ENCODE data around the gene ALG1L2.
"Not testable (repeated sequence)": the region's sequence is repeated elsewhere in the genome, so short reads cannot be mapped to it uniquely, and the experiment has no call there.

ALG1L2 gene, protein sequence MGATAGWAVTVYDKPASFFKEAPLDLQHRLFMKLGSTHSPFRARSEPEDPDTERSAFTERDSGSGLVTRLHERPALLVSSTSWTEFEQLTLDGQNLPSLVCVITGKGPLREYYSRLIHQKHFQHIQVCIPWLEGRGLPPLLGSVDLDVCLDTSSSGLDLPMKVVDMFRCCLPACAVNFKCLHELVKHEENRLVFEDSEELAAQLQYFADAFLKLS

DNA sequence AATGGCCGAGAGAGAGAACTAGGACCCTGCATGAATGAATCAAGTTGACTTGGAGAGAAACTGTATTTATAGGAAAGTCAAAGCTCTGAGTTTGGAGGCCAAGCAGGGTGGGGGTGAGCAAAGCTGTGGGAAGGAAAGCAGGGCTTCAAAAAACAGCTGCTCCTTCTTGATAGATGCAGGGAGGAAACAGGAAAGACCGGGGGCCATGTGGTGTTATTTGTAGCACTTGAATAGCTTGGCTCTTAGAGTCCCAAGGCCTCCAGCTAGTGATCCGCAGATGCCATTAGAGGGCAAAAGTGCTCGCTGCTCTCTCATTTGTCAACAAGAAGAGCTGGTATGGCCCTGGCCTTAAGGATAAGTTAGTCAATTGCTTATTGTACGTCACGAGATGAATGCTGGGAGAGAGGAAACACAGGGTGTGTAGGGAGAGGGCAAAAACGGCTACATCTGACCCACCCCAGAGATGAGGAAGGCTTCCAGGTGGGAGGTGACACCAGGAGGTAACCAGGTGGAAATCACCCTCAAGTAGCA lies at the start of gene ALG1L2:
Gene ALG1L2 (plus strand): TSS at position 481 of the 531 bp plus-strand sequence. CDS start 186 bp downstream, outside the sequence.
- DNase-seq, result no peak

DNA sequence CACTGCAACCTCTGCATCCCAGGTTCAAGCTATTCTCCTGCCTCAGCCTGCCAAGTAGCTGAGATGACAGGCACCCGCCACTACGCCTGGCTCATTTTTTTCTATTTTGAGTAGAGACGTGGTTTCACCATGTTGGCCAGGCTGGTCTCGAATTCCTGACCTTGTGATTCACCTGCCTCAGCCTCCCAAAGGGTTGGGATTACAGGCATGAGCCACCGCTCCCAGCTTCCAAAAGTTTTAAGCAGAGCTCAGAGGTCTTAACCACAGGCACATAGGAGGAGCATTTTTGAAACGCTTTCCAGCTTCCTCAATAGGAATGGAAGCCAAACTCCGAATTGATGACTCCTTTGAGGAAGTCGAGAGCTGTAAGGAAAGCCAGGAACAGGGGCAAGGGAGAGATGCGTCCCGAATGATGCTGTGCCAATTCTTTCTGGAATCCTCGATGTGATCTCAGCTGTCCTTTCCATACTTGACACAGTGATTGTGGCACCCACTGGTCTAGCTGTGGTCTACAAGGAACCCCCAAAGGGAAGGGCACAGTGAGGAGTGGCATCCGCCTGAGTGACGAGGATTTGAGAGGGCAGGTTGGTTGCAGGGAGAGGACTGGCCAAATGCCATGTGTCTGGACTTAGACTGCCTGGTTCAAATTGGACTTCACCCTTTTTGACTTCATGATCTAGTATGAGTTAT lies 44.4 kb upstream of the ALG1L2 start:
- not testable (repeated sequence) for DNase-seq

DNA sequence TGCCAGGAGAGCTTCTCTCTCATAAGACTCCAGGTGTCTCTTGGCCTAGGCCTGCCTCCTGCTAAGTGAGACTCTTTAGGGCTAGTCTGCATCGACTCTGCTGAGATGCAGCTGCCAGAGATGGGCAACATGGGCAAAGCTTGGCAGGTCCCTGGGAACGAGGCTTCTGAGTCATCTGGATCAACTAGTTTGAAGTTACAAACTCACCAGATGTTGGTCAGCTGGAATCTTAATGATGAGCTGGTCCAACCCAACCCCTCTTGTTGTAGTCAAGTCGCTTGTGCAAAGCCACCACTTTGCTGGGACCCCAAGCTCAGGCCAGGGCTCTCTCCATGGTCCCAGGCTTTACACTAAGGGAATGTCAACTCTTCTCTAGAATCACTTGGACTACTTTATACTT lies 38.9 kb upstream of the ALG1L2 start:
- DNase-seq, result not testable (repeated sequence)

DNA sequence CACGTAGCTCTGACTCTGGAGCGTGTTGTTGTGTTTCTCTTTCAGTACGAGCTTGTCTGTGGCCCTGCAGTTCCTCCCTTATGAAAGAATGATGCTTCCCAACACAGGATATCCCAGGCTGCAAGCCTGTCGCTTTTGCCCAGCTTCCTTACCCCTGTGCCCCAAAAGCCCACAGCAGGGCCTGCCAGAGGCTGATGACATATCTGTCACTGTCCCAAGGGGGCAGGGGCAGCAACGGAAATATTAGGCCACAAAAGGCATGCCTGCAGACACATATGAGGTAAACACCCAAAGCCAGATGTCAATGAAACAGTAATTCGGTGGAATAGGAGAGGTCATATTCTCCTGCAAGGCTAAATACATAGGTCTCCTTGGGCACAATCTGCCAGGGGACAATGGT lies 38.0 kb upstream of the ALG1L2 start:
- not testable (repeated sequence) for DNase-seq

DNA sequence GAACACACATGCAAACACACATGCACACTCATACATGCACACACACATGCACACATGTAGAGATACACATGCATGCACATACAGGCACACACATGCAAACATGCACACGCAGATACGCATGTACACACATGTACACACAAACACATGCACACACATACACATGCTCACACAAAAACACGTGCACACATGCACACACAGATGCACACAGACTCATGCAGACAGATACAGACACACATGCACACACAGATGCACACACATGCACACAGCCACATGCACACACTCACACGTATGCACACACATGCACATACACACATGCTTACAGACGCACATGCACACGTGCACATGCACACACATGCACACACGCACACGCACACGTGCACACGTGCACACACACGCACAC lies 37.3 kb upstream of the ALG1L2 start:
- no peak for DNase-seq

DNA sequence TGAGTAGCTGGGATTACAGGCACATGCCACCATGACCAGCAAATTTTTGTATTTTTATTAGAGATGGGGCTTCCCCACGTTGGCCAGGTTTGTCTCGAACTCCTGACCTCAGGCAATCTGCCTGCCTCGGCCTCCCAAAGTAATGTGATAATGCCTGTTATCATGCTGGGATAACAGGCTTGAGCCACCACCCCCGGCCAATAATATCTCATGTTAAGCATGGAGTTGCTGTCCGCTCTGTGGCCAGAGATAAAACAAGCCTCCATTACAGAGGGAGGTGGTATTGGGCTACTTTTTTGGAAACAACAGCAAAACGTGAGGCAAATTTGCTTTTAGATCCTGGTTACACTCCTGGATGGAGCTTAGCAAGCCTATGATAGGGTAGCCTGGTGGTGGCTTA lies 32.9 kb upstream of the ALG1L2 start:
- no peak for DNase-seq

DNA sequence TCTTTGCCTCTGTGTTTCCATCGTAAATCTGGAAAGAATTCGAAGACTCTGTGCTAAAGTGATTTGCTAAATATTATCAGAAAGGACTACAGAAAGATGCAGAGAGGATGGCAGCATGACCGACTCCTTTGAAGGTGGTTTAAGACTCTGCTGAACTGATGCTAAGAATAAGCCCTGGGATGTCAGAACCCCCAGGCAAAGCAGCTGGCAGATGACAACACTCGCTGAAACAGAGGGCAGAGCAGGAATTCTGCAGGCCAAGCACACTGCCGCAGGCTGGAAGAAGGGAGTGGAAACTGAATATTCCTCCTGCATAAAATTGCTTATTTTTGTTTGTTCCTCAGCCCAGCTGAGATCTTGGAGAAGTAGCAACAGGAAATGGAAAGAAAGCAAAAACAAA lies 29.3 kb upstream of the ALG1L2 start:
- not testable (repeated sequence) for DNase-seq

DNA sequence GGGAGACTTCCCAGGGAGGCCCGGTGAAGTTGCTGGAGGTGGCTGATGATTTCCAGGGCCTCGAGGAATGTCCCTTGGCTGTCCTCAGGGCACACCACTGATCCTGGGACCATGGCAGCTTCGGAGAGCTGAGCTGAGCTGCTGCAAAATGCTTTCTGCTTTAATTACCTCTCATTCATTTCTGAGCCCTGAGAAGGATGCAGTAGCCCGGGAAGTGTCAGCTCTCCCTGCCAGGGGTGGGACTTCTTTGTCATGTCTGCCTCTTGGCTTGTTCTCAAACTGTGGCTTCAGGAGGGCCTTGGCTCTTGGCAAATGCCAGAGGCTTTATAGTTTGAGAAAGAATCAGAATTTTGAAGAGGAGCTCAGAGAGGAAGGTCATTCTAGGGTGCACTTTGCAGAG lies 28.7 kb upstream of the ALG1L2 start:
- not testable (repeated sequence) for DNase-seq

DNA sequence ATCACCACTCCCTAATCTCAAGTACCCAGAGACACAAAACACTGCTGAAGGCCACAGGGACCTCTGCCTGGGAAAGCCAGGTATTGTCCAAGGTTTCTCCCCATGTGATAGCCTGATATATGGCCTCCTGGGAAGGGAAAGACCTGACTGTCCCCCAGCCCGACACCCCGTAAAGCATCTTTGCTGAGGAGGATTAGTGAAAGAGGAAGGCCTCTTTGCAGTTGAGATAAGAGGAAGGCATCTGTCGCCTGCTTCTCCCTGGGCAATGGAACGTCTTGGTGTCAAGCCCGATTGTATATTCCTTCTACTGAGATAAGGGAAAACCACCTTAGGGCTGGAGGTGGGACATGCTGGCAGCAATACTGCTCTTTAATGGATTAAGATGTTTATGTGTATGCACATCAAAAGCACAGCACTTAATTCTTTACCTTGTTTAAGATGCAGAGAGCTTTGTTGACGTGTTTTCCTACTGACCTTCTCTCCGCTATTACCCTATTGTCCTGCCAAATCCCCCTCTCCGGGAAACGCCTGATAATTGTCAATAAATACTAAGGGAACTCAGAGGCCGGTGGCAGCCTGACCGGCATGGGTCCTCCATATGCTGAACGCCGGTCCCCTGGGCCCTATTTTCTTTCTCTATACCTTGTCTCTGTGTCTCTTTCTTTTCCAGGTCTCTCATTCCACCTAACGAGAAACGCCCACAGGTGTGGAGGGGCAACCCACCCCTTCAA lies 23.9 kb upstream of the ALG1L2 start:
- DNase-seq, result not testable (repeated sequence)

DNA sequence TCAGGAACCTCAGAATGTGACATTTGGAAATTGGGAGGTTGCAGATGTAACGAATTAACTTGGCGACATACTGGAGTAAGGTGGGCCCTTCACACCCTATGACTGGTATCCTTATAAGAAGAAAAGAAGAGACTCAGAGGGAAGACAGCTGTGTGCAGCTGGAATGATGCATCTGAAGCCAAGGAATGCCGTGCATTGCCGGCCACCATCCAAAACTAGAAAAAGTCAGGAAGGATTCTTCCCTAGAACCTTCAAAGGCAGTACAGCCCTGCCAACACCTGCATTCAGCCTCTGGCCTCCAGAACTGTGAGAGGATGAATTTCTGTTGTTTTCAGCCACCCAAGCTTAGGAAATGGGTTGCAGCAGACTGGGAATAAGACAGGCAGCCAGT lies 23.4 kb upstream of the ALG1L2 start:
- DNase-seq, result not testable (repeated sequence)

DNA sequence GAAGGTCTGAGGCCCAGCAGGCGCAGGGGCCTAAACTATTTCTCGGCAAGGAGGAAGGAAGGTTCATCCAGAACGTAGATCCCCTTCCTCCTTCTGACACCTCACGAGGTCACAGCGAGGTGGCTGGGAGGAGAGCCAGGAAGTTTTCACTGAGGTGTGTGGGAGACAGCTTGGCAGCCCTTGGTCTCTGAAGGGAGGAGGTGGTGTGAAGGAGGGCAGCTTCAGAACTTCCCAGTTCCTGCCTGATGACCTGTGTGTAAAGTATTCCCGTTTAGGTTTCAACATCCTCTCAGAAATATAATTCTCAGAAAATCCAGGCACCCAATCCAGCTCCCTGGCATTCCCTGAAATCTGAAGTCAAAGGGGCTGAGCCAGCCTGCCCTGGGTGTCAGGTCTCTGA lies 22.9 kb upstream of the ALG1L2 start:
- DNase-seq, result not testable (repeated sequence)

DNA sequence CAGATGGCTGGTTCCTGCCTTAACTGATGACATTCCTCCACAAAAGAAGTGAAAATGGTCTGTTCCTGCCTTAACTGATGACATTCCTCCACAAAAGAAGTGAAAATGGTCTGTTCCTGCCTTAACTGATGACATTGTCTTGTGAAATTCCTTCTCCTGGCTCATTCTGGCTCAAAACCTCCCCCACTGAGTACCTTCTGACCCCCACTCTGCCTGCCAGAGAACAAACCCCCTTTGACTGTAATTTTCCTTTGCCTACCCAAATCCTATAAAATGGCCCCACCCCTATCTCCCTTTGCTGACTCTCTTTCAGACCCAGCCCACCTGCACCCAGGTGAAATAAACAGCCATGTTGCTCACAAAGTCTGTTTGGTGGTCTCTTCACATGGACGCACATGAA lies 22.5 kb upstream of the ALG1L2 start:
- not testable (repeated sequence) for DNase-seq

DNA sequence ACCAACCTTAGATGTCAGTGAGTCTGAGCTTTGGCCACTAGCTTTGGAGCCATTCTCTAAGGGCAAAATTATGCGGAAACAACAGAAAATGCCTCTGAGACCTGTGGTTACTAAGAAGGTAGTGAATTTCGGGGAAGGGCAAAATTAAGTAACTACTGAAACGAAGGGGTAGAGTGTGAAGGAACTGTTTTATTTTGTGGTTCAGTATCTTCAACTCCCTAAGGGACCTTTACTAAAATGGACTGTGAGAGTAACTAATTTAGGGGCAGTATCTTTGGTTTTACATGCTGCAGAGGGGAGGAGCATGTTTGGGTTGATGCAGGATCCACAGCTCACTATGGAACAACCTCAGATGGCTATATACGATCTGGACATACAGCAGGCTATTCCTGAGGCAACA lies 8.0 kb upstream of the ALG1L2 start:
- DNase-seq, result no peak

DNA sequence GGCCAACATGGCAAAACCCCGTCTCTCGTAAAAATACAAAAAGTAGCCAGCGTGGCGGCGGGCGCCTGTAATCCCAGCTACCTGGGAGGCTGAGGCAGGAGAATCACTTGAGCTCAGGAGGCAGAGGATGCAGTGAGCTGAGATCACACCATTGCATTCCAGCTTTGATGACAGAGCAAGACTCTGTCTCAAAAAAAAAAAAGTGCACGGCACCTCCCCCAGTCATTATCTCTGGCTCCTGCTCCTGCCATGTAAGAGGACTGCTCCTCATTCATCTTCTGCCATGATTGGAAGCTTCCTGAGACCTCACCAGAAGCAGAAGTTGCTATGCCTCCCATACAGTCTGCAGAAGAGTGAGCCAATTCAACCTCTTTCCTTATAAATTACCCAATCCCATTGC lies 4.0 kb upstream of the ALG1L2 start:
- no peak for DNase-seq

DNA sequence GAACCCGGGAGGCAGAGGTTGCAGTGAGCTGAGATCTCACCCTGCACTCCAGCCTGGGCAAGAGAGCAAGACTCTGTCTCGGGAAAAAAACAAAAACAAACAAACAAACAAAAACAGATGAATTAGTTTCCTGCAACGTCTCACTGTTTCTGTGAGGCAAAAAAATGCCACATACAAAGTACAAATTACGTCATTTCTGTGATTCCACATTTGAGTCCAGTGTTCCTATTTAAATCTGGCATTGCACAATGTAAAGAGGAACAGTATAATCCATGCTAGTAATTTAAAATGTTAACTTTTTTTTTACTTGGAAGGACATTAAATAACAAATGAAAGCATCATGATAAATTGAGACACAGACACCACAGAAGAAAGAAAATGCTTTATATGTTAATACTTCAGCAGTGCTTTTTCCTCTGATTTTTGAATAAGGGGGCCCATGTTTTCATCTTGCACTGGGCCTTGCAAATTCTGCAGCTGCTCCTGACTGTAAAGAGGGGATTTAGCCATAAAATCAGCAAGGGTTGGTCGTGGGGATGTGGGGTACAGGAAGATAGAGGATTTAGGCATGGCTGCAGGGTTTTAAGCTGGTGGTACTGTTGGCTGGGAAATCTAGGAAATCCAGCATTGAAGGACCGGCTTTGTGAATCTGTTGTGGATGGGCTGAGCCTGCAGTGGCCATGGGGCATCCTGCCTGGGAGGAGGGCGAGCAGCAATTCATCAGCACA lies 1.9 kb downstream of the ALG1L2 start:
- not testable (repeated sequence) for DNase-seq

DNA sequence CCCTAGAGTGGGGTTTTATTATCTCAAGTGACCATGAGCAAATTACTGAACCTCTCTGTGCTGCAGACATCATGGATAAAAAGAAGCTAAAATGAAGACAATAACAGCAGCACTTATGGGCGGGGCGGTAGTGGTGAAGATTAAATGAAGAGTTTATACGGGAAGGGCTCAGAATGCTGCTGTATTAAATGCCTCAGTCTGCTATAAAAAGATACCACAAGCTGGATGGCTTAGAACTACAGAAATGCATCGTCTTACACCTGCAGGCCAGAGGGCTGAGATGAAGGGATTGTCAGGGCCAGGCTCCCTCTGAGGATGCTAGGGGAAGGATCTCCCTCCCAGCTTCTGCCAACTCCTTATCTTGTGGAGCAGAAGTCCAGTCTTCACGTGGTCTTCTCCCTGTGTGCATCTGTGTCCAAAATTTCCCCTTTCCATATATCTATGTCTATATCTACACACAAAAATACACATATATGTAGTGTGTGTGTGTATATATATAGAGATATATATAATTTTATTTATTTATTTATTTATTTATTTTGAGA lies 2.9 kb downstream of the ALG1L2 start:
- DNase-seq, result no peak

DNA sequence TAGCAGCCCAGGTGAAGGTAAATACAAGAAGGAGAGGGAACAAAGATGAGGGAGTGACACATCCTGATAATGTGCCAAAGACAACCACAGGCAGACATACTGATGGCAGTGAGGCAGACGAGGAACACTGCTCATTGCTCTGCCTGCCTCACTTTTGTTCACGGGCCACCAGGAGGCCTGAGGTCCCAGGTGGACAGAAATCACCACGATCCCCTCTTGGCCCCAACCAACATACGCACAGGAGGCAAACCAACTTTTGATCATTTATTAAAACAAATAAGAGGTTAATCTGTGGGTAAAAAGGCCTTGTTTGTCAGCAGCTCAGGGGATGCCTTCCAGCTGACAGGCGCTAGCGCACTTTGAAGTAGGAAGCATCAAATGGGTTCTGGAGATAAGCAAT lies 4.2 kb downstream of the ALG1L2 start:
- DNase-seq, result no peak

DNA sequence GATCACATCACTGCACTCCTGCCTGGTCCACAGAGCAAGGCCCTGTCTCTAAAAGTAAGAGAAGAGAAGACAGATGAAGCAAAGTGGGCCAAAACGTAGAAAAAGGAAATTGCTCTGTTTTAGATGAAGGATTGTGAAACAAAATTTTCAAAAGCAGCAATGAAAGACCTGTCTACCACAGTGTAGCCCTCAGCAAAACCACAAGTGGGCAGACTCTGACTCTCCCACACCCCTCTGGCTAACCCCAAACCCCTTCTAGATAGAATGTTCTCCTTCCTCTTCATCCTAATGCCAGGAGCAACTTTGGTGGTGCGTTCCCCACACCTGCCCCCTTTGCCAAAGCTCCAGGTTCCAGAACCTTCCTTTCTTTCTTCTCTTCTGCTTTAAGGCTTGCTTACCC lies 5.0 kb downstream of the ALG1L2 start:
- not testable (repeated sequence) for DNase-seq

DNA sequence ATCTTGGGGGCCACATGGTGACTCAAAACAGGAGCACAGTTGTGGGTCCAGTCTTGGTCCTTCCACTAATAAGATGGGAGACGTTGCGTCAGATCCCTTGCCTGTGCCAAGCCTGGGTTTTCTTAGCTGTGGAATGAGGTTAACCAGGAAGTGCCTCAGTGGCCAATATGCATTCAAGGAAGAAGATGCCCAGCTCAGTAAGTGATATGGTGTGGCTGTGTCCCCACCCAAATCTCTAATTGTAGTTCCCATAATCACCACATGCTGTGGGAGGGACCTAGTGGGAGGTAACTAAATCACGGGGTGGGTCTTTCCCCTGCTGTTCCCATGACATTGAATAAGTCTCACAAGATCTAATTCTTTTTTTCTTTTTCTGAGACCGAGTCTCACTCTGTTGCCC lies 6.4 kb downstream of the ALG1L2 start:
- no peak for DNase-seq

DNA sequence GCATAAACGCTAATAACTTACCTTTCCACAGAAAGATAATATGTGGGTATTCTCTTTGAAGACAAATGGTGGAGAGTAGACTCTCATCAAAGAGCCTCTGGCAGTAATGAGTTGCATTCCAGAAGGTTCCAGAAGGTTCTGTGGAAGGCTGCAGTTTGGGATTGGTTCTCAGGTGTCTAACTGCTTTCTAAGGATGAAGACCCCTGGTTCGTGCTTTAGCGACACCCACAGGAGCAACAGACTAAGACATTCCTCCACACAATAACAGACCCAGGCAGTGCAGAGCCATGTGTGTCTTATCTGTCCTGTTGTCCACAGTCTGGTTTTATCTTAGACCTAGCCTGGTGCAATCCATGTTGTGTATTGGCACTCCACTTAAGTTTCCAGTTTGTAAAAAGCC lies 9.1 kb downstream of the ALG1L2 start:
- not testable (repeated sequence) for DNase-seq

DNA sequence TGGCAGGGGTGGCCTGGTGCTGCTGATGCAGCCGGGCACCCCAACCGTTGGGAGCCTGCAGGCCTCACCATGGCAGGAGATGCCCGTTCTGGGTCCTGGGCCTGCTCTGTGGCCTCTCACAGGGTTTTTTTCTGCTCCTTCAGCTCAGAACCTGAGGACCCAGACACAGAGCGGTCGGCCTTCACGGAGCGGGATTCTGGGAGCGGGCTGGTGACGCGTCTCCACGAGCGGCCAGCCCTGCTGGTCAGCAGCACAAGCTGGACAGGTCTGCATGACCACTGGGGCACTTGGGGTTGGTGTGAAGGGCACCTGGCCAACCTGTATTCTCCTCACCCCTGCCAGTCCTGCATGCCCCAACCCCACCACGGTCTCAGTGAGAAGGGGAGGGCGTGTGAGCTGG lies 10.3 kb downstream of the ALG1L2 start:
- no peak for DNase-seq

DNA sequence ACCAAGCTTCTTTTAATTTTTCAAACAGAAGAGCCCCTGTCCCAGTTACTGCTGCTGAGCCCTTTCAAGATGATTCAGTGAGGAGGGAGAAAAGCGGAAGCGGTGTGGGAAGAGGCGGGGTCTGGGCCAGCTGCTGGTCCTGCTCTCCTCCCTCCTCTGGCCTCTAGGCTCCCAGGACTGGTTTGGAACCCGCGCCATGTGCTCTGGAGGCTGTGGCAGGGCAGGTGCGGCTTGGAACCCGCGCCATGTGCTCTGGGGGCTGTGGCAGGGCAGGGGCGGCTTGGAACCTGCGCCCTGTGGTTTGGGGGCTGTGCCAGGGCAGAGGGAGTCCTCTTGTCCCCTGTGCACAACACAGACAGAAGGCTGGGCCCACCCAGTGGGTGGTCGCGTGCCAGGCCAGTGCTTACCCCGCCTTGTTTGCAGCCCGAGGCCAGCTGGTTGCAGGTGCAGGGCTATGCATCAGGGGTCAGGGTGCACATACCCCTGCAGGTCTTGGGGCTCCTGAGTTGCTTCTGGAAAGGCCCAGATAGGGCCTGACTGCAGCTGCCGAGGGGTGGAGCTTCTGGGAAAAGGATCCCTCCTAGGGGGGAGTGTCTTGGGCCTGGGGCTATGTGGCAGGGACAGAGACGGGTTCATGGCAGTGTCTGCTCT lies 12.2 kb downstream of the ALG1L2 start:
- peak; percentile 29 for DNase-seq

Measured in CD4-positive, alpha-beta T cell treated with Interleukin-12 subunit alpha and Interleukin-12 subunit beta, for 1 hour (primary cell).